ENCODE results near the gene TNFRSF4.

DNA sequence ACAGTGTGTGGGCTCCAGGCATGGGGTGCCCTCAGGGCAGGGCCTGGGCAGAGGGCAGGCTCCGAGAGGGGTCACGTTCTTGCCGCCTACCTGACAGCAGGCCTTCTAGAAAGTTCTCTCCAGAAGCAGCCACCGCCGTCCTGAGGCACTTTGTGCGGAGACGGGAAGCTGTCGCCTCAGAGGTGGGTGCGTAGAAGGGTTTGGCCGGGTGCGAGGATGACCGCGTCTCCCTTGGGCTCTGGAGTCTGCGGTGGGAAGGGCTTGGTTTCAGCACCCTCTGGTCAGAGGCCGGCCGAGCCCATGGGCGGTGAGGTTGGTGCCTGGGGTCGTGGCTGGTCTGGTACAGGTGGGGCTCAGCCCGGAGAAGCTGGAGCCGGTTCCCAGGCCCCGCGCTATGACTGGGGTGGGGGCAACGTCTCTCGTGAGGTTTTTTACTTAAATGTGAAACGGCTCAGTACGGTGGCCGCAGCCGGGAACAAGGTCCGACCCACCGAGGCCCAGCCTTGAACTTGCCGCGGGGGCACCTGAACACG lies 50.3 kb downstream of the TNFRSF4 start:
- TF ChIP-seq, protein P1, sequence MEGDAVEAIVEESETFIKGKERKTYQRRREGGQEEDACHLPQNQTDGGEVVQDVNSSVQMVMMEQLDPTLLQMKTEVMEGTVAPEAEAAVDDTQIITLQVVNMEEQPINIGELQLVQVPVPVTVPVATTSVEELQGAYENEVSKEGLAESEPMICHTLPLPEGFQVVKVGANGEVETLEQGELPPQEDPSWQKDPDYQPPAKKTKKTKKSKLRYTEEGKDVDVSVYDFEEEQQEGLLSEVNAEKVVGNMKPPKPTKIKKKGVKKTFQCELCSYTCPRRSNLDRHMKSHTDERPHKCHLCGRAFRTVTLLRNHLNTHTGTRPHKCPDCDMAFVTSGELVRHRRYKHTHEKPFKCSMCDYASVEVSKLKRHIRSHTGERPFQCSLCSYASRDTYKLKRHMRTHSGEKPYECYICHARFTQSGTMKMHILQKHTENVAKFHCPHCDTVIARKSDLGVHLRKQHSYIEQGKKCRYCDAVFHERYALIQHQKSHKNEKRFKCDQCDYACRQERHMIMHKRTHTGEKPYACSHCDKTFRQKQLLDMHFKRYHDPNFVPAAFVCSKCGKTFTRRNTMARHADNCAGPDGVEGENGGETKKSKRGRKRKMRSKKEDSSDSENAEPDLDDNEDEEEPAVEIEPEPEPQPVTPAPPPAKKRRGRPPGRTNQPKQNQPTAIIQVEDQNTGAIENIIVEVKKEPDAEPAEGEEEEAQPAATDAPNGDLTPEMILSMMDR (IDR thresholded peaks at IDR 0.05 in 4 of 5, conservative IDR thresholded peaks at IDR 0.05 in 1 of 5), result no peak
- no peak for TF ChIP-seq POLR2A (IDR thresholded peaks at IDR 0.05)
